ENCODE measurements around the gene JPH4.
"Not testable (repeated sequence)": the region's sequence is repeated elsewhere in the genome, so short reads cannot be mapped to it uniquely, and the experiment has no call there.

DNA sequence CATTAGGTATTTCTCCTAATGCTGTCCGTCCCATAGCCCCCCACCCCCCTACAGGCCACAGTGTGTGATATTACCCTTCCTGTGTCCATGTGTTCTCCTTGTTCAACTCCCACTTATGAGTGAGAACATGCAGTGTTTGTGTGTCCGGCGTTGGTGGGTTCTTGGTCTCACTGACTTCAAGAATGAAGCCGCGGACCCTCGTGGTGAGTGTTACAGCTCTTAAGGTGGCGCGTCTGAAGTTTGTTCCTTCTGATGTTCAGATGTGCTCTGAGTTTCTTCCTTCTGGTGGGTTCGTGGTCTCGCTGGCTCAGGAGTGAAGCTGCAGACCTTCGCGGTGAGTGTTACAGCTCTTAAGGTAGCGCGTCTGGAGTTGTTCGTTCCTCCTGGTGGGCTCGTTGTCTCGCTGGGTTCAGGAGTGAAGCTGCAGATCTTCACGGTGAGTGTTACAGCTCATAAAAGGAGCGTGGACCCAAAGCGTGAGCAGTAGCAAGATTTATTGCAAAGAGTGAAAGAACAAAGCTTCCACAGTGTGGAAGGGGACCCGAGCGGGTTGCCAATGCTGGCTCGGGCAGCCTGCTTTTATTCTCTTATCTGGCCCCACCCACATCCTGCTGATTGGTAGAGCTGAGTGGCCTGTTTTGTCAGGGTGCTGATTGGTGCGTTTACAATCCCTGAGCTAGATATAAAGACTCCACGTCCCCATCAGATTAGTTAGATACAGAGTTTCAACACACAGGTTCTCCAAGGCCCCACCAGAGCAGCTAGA is 5.4 kb upstream of the JPH4 start:
- TF ChIP-seq, protein P1, sequence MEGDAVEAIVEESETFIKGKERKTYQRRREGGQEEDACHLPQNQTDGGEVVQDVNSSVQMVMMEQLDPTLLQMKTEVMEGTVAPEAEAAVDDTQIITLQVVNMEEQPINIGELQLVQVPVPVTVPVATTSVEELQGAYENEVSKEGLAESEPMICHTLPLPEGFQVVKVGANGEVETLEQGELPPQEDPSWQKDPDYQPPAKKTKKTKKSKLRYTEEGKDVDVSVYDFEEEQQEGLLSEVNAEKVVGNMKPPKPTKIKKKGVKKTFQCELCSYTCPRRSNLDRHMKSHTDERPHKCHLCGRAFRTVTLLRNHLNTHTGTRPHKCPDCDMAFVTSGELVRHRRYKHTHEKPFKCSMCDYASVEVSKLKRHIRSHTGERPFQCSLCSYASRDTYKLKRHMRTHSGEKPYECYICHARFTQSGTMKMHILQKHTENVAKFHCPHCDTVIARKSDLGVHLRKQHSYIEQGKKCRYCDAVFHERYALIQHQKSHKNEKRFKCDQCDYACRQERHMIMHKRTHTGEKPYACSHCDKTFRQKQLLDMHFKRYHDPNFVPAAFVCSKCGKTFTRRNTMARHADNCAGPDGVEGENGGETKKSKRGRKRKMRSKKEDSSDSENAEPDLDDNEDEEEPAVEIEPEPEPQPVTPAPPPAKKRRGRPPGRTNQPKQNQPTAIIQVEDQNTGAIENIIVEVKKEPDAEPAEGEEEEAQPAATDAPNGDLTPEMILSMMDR (IDR thresholded peaks at IDR 0.05; ENCODE audit: low read depth, low read length): not testable (repeated sequence)
- TF ChIP-seq POLR2A (IDR thresholded peaks at IDR 0.05; ENCODE audit: extremely low read depth, insufficient read length); MYC (IDR thresholded peaks at IDR 0.05; ENCODE audit: low read depth, low read length): not testable (repeated sequence)
- TF ChIP-seq, protein P2, sequence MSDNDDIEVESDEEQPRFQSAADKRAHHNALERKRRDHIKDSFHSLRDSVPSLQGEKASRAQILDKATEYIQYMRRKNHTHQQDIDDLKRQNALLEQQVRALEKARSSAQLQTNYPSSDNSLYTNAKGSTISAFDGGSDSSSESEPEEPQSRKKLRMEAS (IDR thresholded peaks at IDR 0.05; ENCODE audit: low read depth, low read length): not testable (repeated sequence)
